Measurements from ENCODE around the gene CYP4F12.

The CYP4F12 gene

GRCh38 chr19:15717809-15718208 is 44.9 kb downstream of the CYP4F12 start:
- no peak for FAIRE-seq

GRCh38 chr19:15721268-15721667 is 48.4 kb downstream of the CYP4F12 start:
- FAIRE-seq = no peak

- no peak for FAIRE-seq
Observed at GRCh38 chr19:15722956-15723355, 50.1 kb downstream of the CYP4F12 start.

GRCh38 chr19:15727724-15728123 is 54.8 kb downstream of the CYP4F12 start, which contains the start of gene OR10H2:
TSS of gene OR10H2 (plus strand) at chr19:15728024. CDS start at chr19:15728044, 20 bp downstream.
- no peak for FAIRE-seq

GRCh38 chr19:15730538-15730937 is 57.7 kb downstream of the CYP4F12 start:
- no peak for FAIRE-seq

- no peak for FAIRE-seq
Observed at GRCh38 chr19:15732388-15732787, 59.5 kb downstream of the CYP4F12 start.

- FAIRE-seq = no peak
Observed at GRCh38 chr19:15733895-15734294, 61.0 kb downstream of the CYP4F12 start.

- FAIRE-seq = no peak
Observed at GRCh38 chr19:15737722-15738121, 64.8 kb downstream of the CYP4F12 start, which contains the start of gene OR10H3. TSS of gene OR10H3 (plus strand) at chr19:15737985. CDS start at chr19:15741393, 3,408 bp downstream.

- no peak for FAIRE-seq
Observed at GRCh38 chr19:15740785-15741184, 67.9 kb downstream of the CYP4F12 start.
